HG03025 (cell line): ENCODE data around the gene PHACTR1.

Experiments used
- ATAC-seq: cut with Tn5 transposase; IDR thresholded peaks from one replicate; pipeline ENCODE4 v1.9.1; 2021; ENCODE audit warnings: mild to moderate bottlenecking, moderate library complexity; ENCODE audit not compliant: unreplicated experiment, low FRiP score

PHACTR1 gene

DNA sequence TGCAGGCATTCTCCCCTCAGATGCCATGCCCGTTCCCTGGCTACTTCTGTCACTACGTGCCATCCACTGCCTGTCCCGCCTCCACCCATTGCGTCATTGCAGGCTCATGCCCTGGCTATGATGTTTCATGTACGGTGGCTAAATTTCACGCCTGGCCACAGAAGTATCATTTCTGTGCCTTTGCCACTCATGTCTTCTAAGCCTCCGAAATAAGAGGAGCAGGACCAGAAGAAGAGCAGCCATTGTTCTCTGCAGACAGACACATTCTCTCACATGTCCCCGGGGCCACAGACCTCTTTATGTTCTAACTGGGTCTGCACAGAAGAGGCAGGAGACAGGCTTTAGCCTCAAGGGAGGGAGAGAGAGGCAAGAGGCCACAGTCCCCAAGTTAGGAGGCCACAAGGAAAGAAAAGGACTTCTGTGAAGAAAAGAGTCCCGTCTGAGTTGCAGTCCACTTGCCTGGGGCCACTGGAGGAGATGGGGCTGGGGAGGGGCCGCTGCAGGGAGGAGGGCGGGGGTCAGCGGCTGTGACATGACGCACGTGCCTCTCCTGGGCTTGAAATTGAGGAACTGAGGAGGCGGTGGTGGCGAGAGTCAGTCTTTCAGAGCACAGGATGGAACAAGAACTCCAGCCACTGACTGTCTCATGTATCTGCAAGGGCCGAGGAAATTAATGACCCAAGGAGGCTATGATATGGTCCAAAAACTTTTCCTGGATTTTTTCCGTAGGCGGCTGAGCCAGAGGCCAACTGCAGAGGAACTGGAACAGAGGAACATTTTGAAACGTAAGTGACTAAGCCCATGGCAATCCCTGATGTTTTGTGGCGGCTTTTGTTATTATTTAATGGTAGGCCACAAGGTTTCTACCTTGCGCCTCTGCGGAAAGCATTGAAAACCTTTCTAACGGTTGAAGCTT is 555.8 kb downstream of the PHACTR1 start:
- peak; percentile 50 for ATAC-seq

DNA sequence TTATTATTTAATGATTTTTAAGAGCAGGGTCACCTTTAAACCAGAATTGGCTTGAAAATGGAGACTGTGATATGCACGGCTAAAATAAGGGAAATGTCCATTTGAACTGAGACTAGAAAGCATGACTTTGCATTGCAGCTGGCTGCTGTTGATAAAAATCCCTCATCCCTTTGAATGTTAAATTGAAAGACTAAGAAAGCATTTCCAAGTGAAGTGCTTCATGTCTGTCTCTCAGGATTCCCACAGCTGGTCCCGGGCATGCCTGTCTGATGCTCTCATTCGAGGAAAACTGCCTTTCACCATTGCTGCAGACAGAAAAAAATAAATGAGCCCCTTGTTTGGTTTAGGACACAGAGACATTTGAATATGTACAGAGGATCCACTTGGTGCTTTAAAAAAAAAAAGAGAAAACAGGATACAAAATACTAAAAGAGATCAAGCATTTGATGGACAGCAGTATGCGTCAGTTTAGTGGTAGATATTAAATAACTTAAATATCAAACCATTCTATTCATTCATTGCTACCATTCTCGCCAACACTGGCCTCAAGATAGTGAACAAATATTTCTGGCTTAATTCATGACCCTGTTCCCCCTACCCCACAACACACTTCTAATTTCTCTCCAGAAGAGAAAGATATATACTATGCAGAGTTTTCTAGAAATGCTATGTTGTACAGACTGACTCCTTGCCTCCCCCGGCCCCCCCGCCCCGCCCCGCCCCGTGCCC is 556.8 kb downstream of the PHACTR1 start:
- ATAC-seq: peak; percentile 13

GRCh38 chr6:13273931-13274706 is 557.6 kb downstream of the PHACTR1 start:
- peak; percentile 40 for ATAC-seq

- ATAC-seq: no peak
Observed at GRCh38 chr6:13274707-13275434, 558.3 kb downstream of the PHACTR1 start.

- no peak for ATAC-seq
Observed at GRCh38 chr6:13275435-13275989, 558.9 kb downstream of the PHACTR1 start.

GRCh38 chr6:13277231-13277630 is 560.7 kb downstream of the PHACTR1 start:
- no peak for ATAC-seq

GRCh38 chr6:13278164-13278563 is 561.6 kb downstream of the PHACTR1 start:
- ATAC-seq: no peak

GRCh38 chr6:13278991-13279390 is 562.4 kb downstream of the PHACTR1 start:
- no peak for ATAC-seq

GRCh38 chr6:13280254-13280653 is 563.7 kb downstream of the PHACTR1 start:
- no peak for ATAC-seq

- no peak for ATAC-seq
Observed at GRCh38 chr6:13281686-13282085, 565.1 kb downstream of the PHACTR1 start.

DNA sequence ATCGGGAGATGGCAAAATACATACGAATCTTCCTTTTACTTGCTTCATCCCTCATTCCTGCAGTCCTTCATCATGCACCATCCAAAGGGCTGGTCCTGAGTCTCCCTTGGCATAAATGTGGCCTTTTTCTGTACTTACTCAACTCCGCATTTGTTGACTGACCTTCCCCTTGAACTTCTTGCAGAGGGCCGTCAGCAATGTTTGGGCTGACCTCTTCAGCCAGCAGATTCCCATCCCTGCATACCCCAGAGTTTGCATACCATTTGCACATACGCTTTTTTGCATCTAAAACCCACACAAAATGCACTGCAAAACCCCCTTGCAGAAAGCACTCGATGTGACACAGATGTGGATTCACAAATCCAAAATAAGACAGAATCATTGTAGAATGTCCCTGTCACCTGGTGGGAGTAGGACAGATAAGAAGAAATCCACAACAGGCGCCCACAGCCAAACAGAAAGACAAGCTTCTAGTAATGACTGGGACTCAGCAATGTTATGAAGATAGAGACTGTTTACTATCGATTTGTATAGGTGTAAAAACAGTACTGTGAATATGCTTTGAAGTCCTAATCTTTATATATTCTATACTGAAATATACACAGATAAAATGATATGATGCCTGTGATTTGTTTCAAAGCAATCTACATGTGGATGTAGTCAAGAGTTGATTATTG is 566.0 kb downstream of the PHACTR1 start:
- no peak for ATAC-seq

- ATAC-seq: no peak
Observed at GRCh38 chr6:13283331-13283730, 566.8 kb downstream of the PHACTR1 start.

- ATAC-seq: no peak
Observed at GRCh38 chr6:13284646-13285045, 568.1 kb downstream of the PHACTR1 start.

DNA sequence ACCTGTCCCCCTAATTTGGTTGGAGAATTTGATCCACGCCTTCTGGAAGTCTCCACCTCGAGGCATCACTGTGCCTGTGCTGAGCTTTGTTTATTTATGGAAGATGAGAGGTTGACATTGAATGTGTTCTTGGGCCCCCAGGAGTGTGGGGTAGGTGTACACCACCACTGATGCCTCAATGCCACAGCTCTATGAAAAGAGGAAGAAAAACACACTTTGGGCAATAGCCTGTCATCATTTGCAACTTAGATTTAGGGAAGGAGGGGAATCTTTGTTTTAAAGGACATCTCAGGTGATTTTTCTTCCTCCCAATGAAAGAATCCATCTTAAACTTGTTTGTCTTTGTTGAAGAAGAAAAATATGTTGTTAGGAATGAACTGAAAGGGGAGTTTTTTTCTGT is 569.1 kb downstream of the PHACTR1 start:
- no peak for ATAC-seq

GRCh38 chr6:13286181-13286580 is 569.6 kb downstream of the PHACTR1 start:
- ATAC-seq: no peak

DNA sequence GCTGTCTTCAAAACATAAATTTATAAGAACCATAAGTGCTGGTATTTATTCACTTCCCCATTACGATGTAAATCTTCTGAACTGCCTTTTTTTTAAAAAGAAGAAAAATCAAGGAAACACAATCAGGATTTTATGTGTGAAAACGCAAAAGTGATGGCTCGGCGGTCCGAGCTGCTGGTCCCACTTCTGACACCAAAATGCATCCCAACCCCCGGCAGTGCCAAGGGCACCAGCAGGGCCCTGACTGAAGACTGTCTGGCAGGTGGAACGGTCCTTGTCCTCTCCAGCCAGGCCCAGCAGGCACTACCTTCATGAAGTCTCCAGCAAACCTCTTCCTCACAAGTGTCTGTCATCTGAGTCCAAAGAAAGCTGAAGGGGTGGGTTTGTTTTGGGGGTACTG is 570.5 kb downstream of the PHACTR1 start:
- ATAC-seq: no peak

- ATAC-seq: no peak
Observed at GRCh38 chr6:13288481-13288880, 571.9 kb downstream of the PHACTR1 start.

DNA sequence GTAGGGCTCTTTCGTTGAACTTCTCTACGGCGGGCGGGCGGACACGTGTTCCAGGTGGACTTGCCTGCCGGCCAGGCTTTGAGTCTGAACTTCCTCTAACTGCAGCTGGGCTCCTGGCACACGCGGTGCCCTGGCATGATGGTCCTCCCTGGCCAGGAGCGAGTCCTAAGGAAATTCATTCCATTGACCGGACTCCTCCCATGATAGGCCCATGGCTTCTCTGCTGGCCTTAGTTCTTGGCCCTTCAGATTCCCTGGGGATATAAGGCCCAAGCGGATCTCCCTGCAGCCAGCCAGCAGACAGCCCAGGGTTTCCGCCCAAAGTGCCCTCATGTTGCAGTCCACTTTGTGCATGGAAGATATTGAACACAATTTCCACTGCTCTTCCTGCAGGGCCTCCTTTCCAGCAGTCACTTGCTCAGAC is 572.4 kb downstream of the PHACTR1 start:
- no peak for ATAC-seq

DNA sequence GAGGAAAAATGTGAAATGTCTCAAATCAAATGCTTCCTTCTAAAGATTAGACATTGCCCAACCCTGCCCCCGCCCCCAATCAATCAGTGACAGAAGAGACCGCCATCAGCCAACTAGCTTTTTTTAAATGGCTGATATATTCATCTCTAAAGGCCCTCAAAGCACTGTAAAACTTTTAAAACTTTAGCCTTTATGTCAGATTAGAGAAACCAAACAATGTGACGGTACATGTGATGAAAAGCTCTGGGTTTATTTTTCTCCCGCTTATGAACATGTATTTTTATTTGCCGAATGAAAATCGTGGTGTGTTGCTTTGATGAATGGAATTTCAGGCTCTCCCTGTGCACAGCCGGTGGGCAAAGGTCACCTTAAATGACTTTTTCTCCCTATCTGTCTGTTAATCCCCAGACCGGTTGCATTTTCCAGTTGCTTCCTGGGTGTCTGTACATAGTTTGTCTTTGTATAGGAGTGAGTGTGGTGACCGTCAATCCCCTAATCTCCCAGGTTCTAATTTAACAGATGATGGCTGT is 573.3 kb downstream of the PHACTR1 start:
- ATAC-seq: no peak
